Activated CD4-positive, alpha-beta T cell treated with anti-CD3 and anti-CD28 coated beads, Interleukin-2, amount 50 U/mL, for 1 hour (primary cell): ENCODE results near the gene FES.
"Not testable (repeated sequence)": the region's sequence is repeated elsewhere in the genome, so short reads cannot be mapped to it uniquely, and the experiment has no call there.

Experiments used
- DNase-seq: peaks from one replicate; pipeline ENCODE4 v3.0.0-alpha.2; 2020

The FES gene

GRCh38 chr15:90893175-90894090 lies 9.1 kb downstream of the FES start:
- DNase-seq, result no peak

- DNase-seq, result no peak
Measured at GRCh38 chr15:90895571-90896117, 11.3 kb downstream of the FES start.

DNA sequence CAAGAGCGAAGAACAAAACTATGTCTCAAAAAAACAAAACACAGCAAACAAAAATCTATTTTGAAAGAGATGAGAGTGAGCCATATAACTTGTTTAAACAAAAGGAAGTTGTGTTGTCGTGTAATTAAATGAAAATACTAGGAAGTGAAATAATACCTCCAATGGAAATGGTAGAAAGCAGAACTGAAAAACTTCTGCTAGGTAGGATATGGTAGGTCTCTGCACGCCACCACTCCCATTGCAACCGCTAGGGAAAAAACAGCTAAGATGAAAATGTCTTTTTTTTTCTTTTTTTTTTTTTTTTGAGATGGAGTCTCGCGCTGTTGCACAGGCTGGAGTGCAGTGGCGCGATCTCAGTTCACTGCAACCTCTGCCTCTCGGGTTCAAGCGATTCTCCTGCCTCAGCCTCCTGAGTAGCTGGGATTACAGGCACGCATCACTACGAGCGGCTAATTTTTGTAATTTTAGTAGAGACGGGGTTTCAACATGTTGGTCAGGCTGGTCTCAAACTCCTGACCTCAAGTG lies 12.9 kb downstream of the FES start:
- not testable (repeated sequence) for DNase-seq

DNA sequence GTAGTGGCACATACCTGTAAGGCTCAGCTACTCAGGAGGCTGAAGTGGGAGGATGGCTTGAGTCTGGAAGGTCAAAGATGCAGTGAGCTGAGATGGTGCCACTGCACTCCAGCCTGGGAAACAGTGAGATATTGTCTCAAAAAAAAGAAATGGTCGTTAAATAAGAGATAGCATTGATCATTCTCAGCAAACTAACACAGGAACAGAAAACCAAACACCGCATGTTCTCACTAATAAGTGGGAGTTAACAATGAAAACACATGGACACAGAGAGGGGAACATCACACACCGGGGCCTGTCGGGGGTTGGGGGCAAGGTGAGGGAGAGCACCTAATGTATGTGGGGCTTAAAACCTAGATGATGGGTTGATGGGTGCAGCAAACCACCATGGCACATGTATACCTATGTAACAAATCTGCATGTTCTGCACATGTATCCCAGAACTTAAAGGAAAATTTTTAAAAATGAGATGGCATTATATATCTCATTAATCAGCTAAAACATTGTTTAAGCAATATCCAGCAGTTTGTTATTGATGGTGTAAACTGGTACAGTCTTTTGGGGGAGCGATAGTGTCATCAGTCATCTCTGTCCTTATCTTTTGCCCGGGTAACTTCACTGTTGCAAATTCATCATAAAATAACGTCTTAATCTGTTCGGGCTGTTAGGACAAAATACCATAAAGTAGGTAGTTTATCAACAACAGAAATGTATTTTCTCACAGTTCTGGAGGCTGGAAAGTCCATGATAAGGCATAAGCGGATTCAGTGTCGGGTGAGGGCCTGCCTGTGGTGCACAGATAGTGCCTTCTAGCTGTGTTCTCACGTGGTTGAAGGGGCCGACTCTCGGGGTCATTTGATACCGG lies 17.1 kb downstream of the FES start:
- no peak for DNase-seq

DNA sequence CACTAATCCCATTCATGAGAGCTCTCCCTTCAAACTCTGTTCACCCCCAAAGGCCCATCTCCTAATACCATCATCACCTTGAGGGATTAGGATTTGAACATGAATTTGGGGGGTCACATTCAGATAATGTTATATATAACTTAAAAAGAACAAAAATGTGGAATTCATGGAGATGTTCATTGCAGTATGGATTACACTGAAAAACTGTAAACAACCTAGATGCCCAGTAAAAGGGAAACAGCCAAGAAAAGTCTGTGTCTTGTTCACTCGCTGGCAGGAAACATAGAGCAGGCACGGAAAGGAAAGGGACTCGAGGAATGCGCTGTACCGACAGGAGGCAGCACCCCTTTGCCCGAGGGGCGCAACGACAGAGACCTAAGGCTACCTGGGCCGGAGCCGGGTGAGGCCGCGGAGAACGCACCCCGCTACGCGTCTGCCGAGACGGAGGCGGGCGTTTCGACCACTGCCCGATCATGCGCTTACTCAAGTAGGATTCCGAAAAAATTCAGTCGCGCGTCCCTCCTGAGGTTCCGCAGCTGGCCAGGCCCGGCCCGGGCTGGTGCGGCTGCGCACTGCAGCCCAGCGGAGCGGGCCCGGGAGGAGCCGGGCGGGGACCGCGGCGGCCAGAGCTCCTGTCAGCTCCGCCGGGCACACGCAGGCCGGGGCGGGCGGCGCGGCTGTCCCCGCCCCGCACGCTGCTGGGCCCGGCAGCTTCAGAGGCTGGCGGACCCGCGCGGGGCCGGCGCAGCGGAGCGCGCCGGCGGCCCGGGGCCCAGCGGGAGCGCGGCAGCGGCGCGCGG lies 17.9 kb downstream of the FES start:
- peak; percentile 63 for DNase-seq

- DNase-seq, result peak; percentile 60
Measured at GRCh38 chr15:90902840-90903732, 18.8 kb downstream of the FES start, which contains the start of gene MAN2A2. Gene MAN2A2 (plus strand): TSS chr15:90903302. CDS start chr15:90904208, 906 bp downstream.

GRCh38 chr15:90903733-90904536 lies 19.6 kb downstream of the FES start:
- DNase-seq, result no peak

- no peak for DNase-seq
Measured at GRCh38 chr15:90904746-90905145, 20.4 kb downstream of the FES start.

- DNase-seq, result no peak
Measured at GRCh38 chr15:90905306-90906180, 21.2 kb downstream of the FES start.

GRCh38 chr15:90906181-90906849 lies 22.0 kb downstream of the FES start:
- no peak for DNase-seq

- no peak for DNase-seq
Measured at GRCh38 chr15:90907051-90907660, 22.9 kb downstream of the FES start.

DNA sequence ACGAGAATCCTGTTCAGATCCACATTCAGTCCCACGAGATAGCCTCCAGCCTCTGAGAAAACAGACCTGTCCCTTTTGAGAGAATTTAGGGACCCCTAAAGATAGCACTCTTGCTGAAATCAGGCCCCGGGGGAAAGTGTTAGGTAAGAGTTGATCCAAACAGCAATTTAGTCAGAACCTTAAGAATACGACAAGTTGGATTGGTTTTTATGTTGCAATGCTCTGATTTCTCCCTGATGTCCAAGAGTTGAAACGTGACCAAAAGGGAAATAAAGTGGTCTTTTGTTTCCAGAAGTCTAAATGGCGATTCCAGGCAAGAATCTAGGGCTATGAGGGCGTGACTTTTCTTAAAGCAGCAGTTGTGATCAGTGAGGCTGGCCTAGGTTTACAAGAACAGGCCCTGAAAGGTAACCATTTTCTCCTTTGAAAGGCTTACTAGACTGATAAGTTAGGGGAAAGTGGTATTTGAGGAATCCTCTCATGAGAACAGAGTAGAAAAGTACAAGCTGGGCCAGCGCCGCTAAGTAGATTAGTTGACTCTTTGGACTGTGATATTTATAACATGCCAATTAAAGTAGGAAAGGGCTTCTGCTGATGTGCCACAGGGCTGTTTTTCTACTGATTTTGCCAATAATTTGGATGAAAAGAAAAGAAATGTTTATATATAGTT lies 23.7 kb downstream of the FES start:
- DNase-seq, result no peak

- not testable (repeated sequence) for DNase-seq
Measured at GRCh38 chr15:90909449-90909848, 25.1 kb downstream of the FES start.

DNA sequence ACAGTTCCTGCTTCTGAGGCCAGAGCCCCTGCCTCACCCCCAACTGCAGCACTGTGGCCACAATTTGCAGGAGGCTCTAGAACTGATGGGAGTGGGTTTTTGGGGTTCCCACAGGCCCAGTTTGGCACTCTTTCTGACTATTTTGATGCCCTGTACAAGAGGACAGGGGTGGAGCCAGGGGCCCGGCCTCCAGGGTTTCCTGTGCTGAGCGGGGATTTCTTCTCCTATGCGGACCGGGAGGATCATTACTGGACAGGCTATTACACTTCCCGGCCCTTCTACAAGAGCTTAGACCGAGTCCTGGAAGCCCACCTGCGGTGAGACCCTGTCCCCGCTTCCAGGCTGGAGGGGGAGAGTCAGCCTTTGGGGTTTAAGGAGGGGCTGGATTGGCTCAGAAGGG lies 25.7 kb downstream of the FES start:
- no peak for DNase-seq

GRCh38 chr15:90910441-90911301 lies 26.4 kb downstream of the FES start:
- DNase-seq, result no peak

GRCh38 chr15:90911302-90911623 lies 27.0 kb downstream of the FES start:
- DNase-seq, result no peak
